GM19324 (cell line): ENCODE measurements around the gene NGRN.
"Not testable (repeated sequence)": the region's sequence is repeated elsewhere in the genome, so short reads cannot be mapped to it uniquely, and the experiment has no call there.

ENCODE experiments used
- ATAC-seq: cut with Tn5 transposase; IDR thresholded peaks from one replicate; pipeline ENCODE4 v1.9.1; 2021; ENCODE audit warnings: mild to moderate bottlenecking, moderate library complexity; ENCODE audit not compliant: unreplicated experiment, low FRiP score

The NGRN gene

GRCh38 chr15:90233387-90234095, 31.9 kb upstream of the NGRN start, which contains the start of gene CIB1:
Gene CIB1 (minus strand): TSS chr15:90233941. CDS start chr15:90233885, 56 bp downstream.
- ATAC-seq: peak; percentile 88

- peak; percentile 74 for ATAC-seq
These were observed 31.1 kb upstream of the NGRN start, which contains the start of gene GDPGP1 for GRCh38 chr15:90234096-90234988. Gene GDPGP1 (plus strand): TSS chr15:90234209. CDS start chr15:90240909, 6,700 bp downstream.

GRCh38 chr15:90239371-90239770, 26.1 kb upstream of the NGRN start:
- ATAC-seq: no peak

- ATAC-seq: no peak
These were observed 24.6 kb upstream of the NGRN start for GRCh38 chr15:90240856-90241255.

- ATAC-seq: no peak
These were observed 23.9 kb upstream of the NGRN start for GRCh38 chr15:90241343-90242192.

GRCh38 chr15:90243943-90244639, 21.4 kb upstream of the NGRN start:
- no peak for ATAC-seq

GRCh38 chr15:90248789-90249202, 16.7 kb upstream of the NGRN start:
- no peak for ATAC-seq

- no peak for ATAC-seq
These were observed 16.1 kb upstream of the NGRN start, which contains the start of gene TTLL13 for GRCh38 chr15:90249203-90249863. Gene TTLL13 (plus strand): TSS chr15:90249556. CDS start chr15:90250631, 1,075 bp downstream.

- no peak for ATAC-seq
These were observed 7.7 kb upstream of the NGRN start for GRCh38 chr15:90257776-90258175.

GRCh38 chr15:90259524-90259923, 5.9 kb upstream of the NGRN start:
- no peak for ATAC-seq

- ATAC-seq: not testable (repeated sequence)
These were observed 4.7 kb upstream of the NGRN start for GRCh38 chr15:90260731-90261130.

GRCh38 chr15:90261811-90262210, 3.7 kb upstream of the NGRN start:
- ATAC-seq: no peak

GRCh38 chr15:90262426-90262825, 3.0 kb upstream of the NGRN start:
- ATAC-seq: no peak

GRCh38 chr15:90264671-90265070, 801 bp upstream of the NGRN start:
- no peak for ATAC-seq

GRCh38 chr15:90266061-90266431, 574 bp downstream of the NGRN start:
- ATAC-seq: peak; percentile 27

- no peak for ATAC-seq
These were observed 1.0 kb downstream of the NGRN start for GRCh38 chr15:90266485-90266884.

- no peak for ATAC-seq
These were observed 2.9 kb downstream of the NGRN start for GRCh38 chr15:90268415-90268814.

- no peak for ATAC-seq
These were observed 5.2 kb downstream of the NGRN start for GRCh38 chr15:90270502-90271150.
